OCI-LY1 (cell line): ENCODE data around the gene TGM2.

Source experiments
- H2AFZ ChIP-seq: fragments of 200-600 bp; sonication (generic), shearing (Covaris generic); 2 replicates; pipeline ENCODE4 v1.6.0; 2014; ENCODE audit warnings: antibody characterized with exemption, mild to moderate bottlenecking, low read length
- H3F3A ChIP-seq: fragments of 200-600 bp; sonication (generic), shearing (Covaris generic); 2 replicates; pipeline ENCODE4 v1.6.0; 2014; ENCODE audit warnings: mild to moderate bottlenecking, antibody characterized with exemption, low read length, moderate library complexity; ENCODE audit not compliant: insufficient read depth
- H3K27ac ChIP-seq: fragments of 200-600 bp; sonication (generic); 2 replicates; pipeline ENCODE4 v1.5.1; 2014; ENCODE audit warnings: low read length, mixed run types, mild to moderate bottlenecking, low read depth; ENCODE audit not compliant: poor library complexity, severe bottlenecking
- H3K27me3 ChIP-seq: fragments of 200-600 bp; sonication (generic); 2 replicates; pipeline ENCODE4 v1.6.0; 2014; ENCODE audit warnings: antibody characterized with exemption, mild to moderate bottlenecking, low read length, moderate library complexity; ENCODE audit not compliant: insufficient read depth
- H3K36me3 ChIP-seq: fragments of 200-600 bp; sonication (generic); 2 replicates; pipeline ENCODE4 v1.6.1; 2014; ENCODE audit warnings: mild to moderate bottlenecking, antibody characterized with exemption, low read length, moderate library complexity, mixed read lengths; ENCODE audit not compliant: insufficient read depth
- H3K4me1 ChIP-seq: fragments of 200-600 bp; sonication (generic); 2 replicates; pipeline ENCODE4 v1.5.1; 2014; ENCODE audit warnings: mild to moderate bottlenecking, low read length, moderate library complexity; ENCODE audit not compliant: insufficient read depth, severe bottlenecking
- H3K4me2 ChIP-seq: fragments of 200-600 bp; sonication (generic), shearing (Covaris generic); 2 replicates; pipeline ENCODE4 v1.6.1; 2014; ENCODE audit warnings: low read length
- H3K4me3 ChIP-seq: fragments of 200-600 bp; sonication (generic); 2 replicates; pipeline ENCODE4 v1.5.1; 2014; ENCODE audit warnings: low read length, low read depth, mild to moderate bottlenecking, mixed read lengths; ENCODE audit not compliant: poor library complexity, severe bottlenecking
- H3K79me2 ChIP-seq: fragments of 200-600 bp; shearing (Covaris generic); 2 replicates; pipeline ENCODE4 v1.6.1; 2016; ENCODE audit warnings: mixed run types, low read length, mixed read lengths; ENCODE audit not compliant: insufficient read depth
- H3K9ac ChIP-seq: fragments of 200-600 bp; sonication (generic), shearing (Covaris generic); 2 replicates; pipeline ENCODE4 v1.6.1; 2014; ENCODE audit warnings: mild to moderate bottlenecking, low read length, mixed read lengths
- H3K9me2 ChIP-seq: fragments of 200-600 bp; sonication (generic), shearing (Covaris generic); 2 replicates; pipeline ENCODE4 v1.6.1; 2014; ENCODE audit warnings: low read depth, mild to moderate bottlenecking, low read length, mixed read lengths
- H3K9me3 ChIP-seq: fragments of 200-600 bp; shearing (Covaris generic); 2 replicates; pipeline ENCODE4 v1.6.1; 2014; ENCODE audit warnings: low read length, mixed read lengths
- H4K20me1 ChIP-seq: fragments of 200-600 bp; sonication (generic), shearing (Covaris generic); 2 replicates; pipeline ENCODE4 v1.6.0; 2016; ENCODE audit warnings: mild to moderate bottlenecking, low read length; ENCODE audit not compliant: insufficient read depth
- CTCF ChIP-seq: fragments of 200-600 bp; sonication (generic), shearing (Covaris generic); IDR thresholded peaks from 2 replicates; pipeline ENCODE4 v1.5.1; 2017; ENCODE audit warnings: mild to moderate bottlenecking, antibody characterized with exemption, low read length, moderate library complexity, mixed read lengths
- EZH2 ChIP-seq: fragments of 200-600 bp; sonication (generic), shearing (Covaris generic); IDR thresholded peaks from 2 replicates; pipeline ENCODE4 v1.8.0; 2017; ENCODE audit warnings: borderline replicate concordance, mixed run types, mild to moderate bottlenecking, antibody characterized with exemption, low read length, moderate library complexity, mixed read lengths

The TGM2 gene

GRCh38 chr20:38209736-38210405, 44.8 kb upstream of the TGM2 start:
- no peaks in the 10 kb centered on the region for H3K79me2 ChIP-seq
- TF ChIP-seq EZH2 (no peak), CTCF (no peak)
- H3K36me3 ChIP-seq = no peaks in the 10 kb centered on the region
- H3K27me3 ChIP-seq = no peaks in the 10 kb centered on the region; the same call in 1 of the 2 replicates
- no peaks in the 10 kb centered on the region for H3K9me3 ChIP-seq
- H3K4me1 ChIP-seq = no peaks in the 10 kb centered on the region
- H3K9ac ChIP-seq = no peak overlapping the region
- no peaks in the 10 kb centered on the region for H4K20me1 ChIP-seq
- no peaks in the 10 kb centered on the region for H3F3A ChIP-seq
- H2AFZ ChIP-seq = no peak overlapping the region
- no peak overlapping the region for H3K4me2 ChIP-seq
- H3K9me2 ChIP-seq = no peaks in the 10 kb centered on the region
- H3K4me3 ChIP-seq = no peak overlapping the region
- no peak overlapping the region for H3K27ac ChIP-seq

- H3K27me3 ChIP-seq = no peaks in the 10 kb centered on the region; the same call in 1 of the 2 replicates
- no peaks in the 10 kb centered on the region for H3K79me2 ChIP-seq
- H3K4me3 ChIP-seq = no peak overlapping the region
- H3K4me1 ChIP-seq = no peaks in the 10 kb centered on the region
- H3K4me2 ChIP-seq = no peak overlapping the region
- H3K9me3 ChIP-seq = no peaks in the 10 kb centered on the region
- no peaks in the 10 kb centered on the region for H3K9me2 ChIP-seq
- no peak overlapping the region for H2AFZ ChIP-seq
- no peaks in the 10 kb centered on the region for H4K20me1 ChIP-seq
- no peak overlapping the region for H3K27ac ChIP-seq
- no peak overlapping the region for H3K9ac ChIP-seq
- no peaks in the 10 kb centered on the region for H3F3A ChIP-seq
- TF ChIP-seq CTCF = no peak
- TF ChIP-seq EZH2 = no peak
- no peaks in the 10 kb centered on the region for H3K36me3 ChIP-seq
Measured at GRCh38 chr20:38209054-38209675, 44.1 kb upstream of the TGM2 start.

GRCh38 chr20:38208523-38208922, 43.5 kb upstream of the TGM2 start:
- Histone ChIP-seq H3K9me2 (no peaks in the 10 kb centered on the region), H3K36me3 (no peaks in the 10 kb centered on the region), H4K20me1 (no peaks in the 10 kb centered on the region), H2AFZ (no peak overlapping the region), H3K79me2 (no peaks in the 10 kb centered on the region), H3K9me3 (no peaks in the 10 kb centered on the region), H3K4me3 (no peak overlapping the region), H3F3A (no peaks in the 10 kb centered on the region), H3K9ac (no peak overlapping the region), H3K4me1 (no peaks in the 10 kb centered on the region), H3K27ac (no peak overlapping the region), H3K27me3 (no peaks in the 10 kb centered on the region; the same call in 1 of the 2 replicates), H3K4me2 (no peak overlapping the region)
- TF ChIP-seq EZH2 (no peak), CTCF (no peak)
